MG63 (cell line): ENCODE measurements around the gene ZNF322. TPM values are rescaled to one million over a fixed set of nuclear protein-coding genes. Genes with fewer than 3 reads are reported as not detected.
"Not testable (repeated sequence)": the region's sequence is repeated elsewhere in the genome, so short reads cannot be mapped to it uniquely, and the experiment has no call there.

Source experiments
- DNase-seq: peaks from one replicate; pipeline ENCODE4 v3.0.0-alpha.2; 2020
- H3K27me3 ChIP-seq: fragments of 250-450 bp; sonication (Bioruptor Pico); 2 replicates; pipeline ENCODE4 v1.5.1; 2020; ENCODE audit warnings: mild to moderate bottlenecking, moderate library complexity
- H3K36me3 ChIP-seq: fragments of 250-450 bp; sonication (Bioruptor Pico); 2 replicates; pipeline ENCODE4 v1.5.1; 2020; ENCODE audit warnings: mild to moderate bottlenecking, moderate library complexity
- H3K4me3 ChIP-seq: fragments of 250-450 bp; sonication (Bioruptor Pico); 2 replicates; pipeline ENCODE4 v1.5.1; 2020; ENCODE audit warnings: mild to moderate bottlenecking, moderate library complexity
- H3K9me3 ChIP-seq: fragments of 250-450 bp; sonication (Bioruptor Pico); 2 replicates; pipeline ENCODE4 v1.5.1; 2020; ENCODE audit warnings: mild to moderate bottlenecking, moderate library complexity
- total RNA-seq: library from RNA; depleted of rRNA; stranded (reverse); fragments of >200 nt; shearing (Covaris generic); gene quantifications from 2 replicates; pipeline ENCODE4 v1.2.3, GENCODE V29; 2014; ENCODE audit warnings: low replicate concordance; rRNA removed

ZNF322 gene
- total RNA-seq = 9.1 and 11.8 TPM in 2 replicates

GRCh38 chr6:26659042-26659999 is at the start of gene ZNF322:
TSS of gene ZNF322 (minus strand) at chr6:26659746. CDS start at chr6:26638553, 21,193 bp downstream.
- H3K9me3 ChIP-seq = no peaks in the 10 kb centered on the region
- no peaks in the 10 kb centered on the region; the same call in 1 of the 2 replicates for H3K27me3 ChIP-seq
- DNase-seq = peak; percentile 91
- peaks cover 20% of the 10 kb centered on the region for H3K36me3 ChIP-seq
- peak within 1 kb of the TSS; percentile 81 for H3K4me3 ChIP-seq

GRCh38 chr6:26705780-26706179 is 46.2 kb upstream of the ZNF322 start:
- DNase-seq, H3K27me3 ChIP-seq, H3K9me3 ChIP-seq, H3K4me3 ChIP-seq, H3K36me3 ChIP-seq: not testable (repeated sequence)

DNA sequence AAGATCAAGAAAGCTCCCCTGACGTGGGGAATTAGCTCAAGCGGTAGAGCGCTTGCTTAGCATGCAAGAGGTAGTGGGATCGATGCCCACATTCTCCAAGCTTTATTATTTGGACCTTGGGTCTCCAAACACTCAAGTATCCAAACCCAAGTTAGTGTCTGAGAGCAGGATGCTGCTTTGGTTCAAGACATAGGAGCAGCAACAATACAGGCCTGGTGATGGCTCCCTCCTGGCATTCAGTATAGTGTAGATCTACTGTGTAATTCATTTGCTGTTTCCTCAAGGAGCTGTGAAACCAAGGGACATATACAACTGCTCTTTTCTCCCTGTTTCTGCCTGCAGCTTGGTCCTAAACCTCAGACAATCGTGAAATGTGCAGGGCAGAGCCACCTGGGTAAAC is 45.8 kb upstream of the ZNF322 start:
- not testable (repeated sequence) for DNase-seq, H3K27me3 ChIP-seq, H3K4me3 ChIP-seq, H3K36me3 ChIP-seq, H3K9me3 ChIP-seq

GRCh38 chr6:26701023-26701747 is 41.6 kb upstream of the ZNF322 start:
- not testable (repeated sequence) for H3K27me3 ChIP-seq, DNase-seq, H3K9me3 ChIP-seq, H3K36me3 ChIP-seq, H3K4me3 ChIP-seq

DNA sequence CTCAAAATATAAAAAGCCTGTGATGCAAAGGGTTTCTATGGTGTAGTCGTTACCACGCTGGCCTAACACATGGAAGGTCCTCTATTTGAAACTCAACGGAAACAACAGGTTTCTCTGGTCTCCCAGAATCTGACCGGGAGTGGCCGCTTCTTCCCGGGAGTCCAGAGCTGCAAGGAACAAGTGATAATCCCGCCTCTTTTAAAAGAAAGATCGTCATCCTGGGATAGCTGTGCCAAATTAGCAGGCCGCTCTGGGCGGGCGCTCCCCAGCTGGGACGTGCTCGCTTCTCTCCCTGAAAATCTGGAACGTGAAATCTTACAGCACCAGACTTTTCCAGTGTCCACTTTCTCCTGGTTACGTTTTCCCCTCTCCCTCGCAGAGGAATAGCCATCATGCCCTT is 38.0 kb upstream of the ZNF322 start:
- not testable (repeated sequence) for H3K27me3 ChIP-seq, H3K4me3 ChIP-seq, H3K9me3 ChIP-seq, DNase-seq, H3K36me3 ChIP-seq

DNA sequence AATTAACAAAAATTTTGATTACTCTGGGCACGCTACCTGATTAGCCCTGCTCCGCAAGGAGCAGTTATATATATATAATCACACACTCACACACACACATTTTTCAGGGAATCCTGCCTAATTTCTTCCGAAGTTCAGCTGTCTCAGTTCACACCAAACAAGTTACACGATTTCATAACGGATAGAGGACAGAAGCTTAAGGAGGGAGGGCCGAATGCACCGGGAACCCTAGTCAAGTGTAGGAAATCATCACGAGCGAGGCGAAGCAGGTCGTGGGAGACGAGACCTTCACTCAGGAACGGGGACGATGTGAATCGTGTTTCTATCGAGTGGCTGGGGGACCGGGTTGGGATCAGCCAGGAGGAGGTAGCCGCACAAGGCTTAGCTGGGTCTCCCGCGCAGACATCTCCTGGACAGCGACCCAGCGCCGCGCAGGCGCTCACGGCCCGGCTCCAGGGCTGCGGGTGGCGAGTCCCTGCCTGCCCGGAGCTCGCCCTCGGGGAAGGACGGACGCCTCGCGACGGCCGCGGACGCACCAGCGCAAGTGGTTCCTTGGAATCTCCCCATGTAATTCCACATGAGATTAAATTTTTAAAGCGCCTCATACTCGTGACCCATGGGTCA is 29.9 kb upstream of the ZNF322 start:
- not testable (repeated sequence) for H3K27me3 ChIP-seq, H3K9me3 ChIP-seq, DNase-seq, H3K36me3 ChIP-seq, H3K4me3 ChIP-seq

- not testable (repeated sequence) for H3K4me3 ChIP-seq, DNase-seq, H3K36me3 ChIP-seq, H3K9me3 ChIP-seq, H3K27me3 ChIP-seq
Measured at GRCh38 chr6:26682435-26683042, 23.0 kb upstream of the ZNF322 start.

GRCh38 chr6:26673287-26673686 is 13.7 kb upstream of the ZNF322 start:
- H3K4me3 ChIP-seq, DNase-seq, H3K9me3 ChIP-seq, H3K27me3 ChIP-seq, H3K36me3 ChIP-seq: not testable (repeated sequence)

DNA sequence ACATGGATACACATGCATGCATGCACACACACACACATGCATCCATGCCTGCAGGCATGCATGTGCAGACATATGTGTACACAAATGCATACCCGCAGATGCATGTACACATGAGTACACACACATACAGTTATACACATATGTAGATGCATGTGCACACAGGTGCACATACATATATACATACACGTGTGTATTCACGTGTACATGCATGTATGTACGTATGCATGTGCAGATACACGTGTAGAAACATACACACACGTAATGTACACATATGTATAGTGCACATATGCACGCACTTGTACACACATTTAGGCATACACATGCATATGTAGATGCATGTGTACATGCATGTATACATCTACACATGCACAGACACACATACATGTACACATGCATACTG is 11.0 kb upstream of the ZNF322 start:
- not testable (repeated sequence) for DNase-seq, H3K4me3 ChIP-seq, H3K9me3 ChIP-seq, H3K27me3 ChIP-seq, H3K36me3 ChIP-seq

- H3K27me3 ChIP-seq, DNase-seq, H3K36me3 ChIP-seq, H3K4me3 ChIP-seq, H3K9me3 ChIP-seq: not testable (repeated sequence)
Measured at GRCh38 chr6:26670003-26670402, 10.5 kb upstream of the ZNF322 start.

DNA sequence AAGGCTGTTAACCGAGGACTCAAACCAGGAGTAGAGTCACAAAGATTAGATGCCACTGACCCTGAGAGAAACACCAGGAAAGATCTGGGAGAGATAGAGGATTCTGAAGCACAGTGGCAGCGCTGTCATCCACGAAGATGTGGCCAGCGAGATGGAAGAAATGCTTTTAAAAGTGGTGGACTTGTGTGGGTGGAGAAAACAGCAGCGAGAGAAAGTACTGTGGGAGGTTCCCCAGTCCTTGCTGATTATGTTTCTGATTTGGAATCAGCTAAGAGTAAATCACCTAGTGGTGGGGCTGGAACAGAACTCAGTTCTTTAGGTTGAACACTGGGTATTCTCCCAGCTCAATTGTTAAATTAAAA is 435 bp upstream of the ZNF322 start:
- no peaks in the 10 kb centered on the region for H3K9me3 ChIP-seq
- H3K4me3 ChIP-seq = peak overlapping the region; percentile 81
- peaks cover 17% of the 10 kb centered on the region for H3K36me3 ChIP-seq
- peak; percentile 0 for DNase-seq
- H3K27me3 ChIP-seq = no peaks in the 10 kb centered on the region; the same call in 1 of the 2 replicates

GRCh38 chr6:26657256-26657655 is 2.3 kb downstream of the ZNF322 start:
- DNase-seq = no peak
- Histone ChIP-seq H3K27me3 (no peaks in the 10 kb centered on the region), H3K9me3 (no peaks in the 10 kb centered on the region), H3K4me3 (no peak overlapping the region), H3K36me3 (peaks cover 33% of the 10 kb centered on the region)

GRCh38 chr6:26653007-26653406 is 6.5 kb downstream of the ZNF322 start:
- Histone ChIP-seq H3K36me3 (peaks cover 45% of the 10 kb centered on the region), H3K9me3 (no peaks in the 10 kb centered on the region), H3K4me3 (no peak overlapping the region), H3K27me3 (no peaks in the 10 kb centered on the region)
- no peak for DNase-seq

DNA sequence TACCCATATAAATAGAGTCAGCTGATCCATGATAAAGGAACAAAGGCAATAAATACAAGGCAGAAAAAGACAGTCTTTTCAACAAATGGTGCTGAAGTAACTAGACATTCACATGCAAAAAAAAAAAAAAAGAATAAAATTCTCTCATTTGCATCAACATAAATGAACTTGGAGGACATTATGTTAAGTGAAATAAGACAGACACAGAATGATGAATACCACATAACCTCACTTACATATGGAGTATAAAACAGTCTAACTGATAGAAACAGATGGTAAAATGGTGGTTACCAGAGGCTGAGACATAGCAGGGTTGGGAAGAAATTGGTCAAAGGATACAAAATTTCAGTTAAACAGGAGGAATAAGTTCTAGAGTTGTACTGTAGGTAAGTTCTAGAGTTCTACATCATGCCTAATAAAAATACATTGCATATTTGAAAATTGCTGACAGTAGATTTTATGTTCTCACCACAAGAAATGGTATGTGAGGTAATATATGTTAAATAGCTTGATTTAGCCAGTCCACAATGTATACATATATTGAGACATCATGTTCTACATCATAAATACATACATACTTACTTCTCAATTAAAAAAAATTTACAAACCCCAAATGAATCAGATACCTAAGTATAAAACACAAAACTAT is 8.3 kb downstream of the ZNF322 start:
- Histone ChIP-seq H3K9me3 (peaks cover 2% of the 10 kb centered on the region; the same call in 1 of the 2 replicates), H3K36me3 (peaks cover 35% of the 10 kb centered on the region)
- no peak for DNase-seq

GRCh38 chr6:26646074-26646473 is 13.5 kb downstream of the ZNF322 start:
- no peak overlapping the region for H3K4me3 ChIP-seq
- no peak for DNase-seq
- no peaks in the 10 kb centered on the region for H3K27me3 ChIP-seq
- peaks cover 40% of the 10 kb centered on the region for H3K36me3 ChIP-seq
- H3K9me3 ChIP-seq = peaks cover 11% of the 10 kb centered on the region; the same call in 1 of the 2 replicates

More for the DNA sequence above, 8.3 kb downstream of the ZNF322 start:
- H3K4me3 ChIP-seq = no peak overlapping the region
- no peaks in the 10 kb centered on the region for H3K27me3 ChIP-seq

- H3K27me3 ChIP-seq = no peaks in the 10 kb centered on the region
- H3K36me3 ChIP-seq = peaks cover 55% of the 10 kb centered on the region
- no peak overlapping the region for H3K4me3 ChIP-seq
- no peak for DNase-seq
- H3K9me3 ChIP-seq = peaks cover 11% of the 10 kb centered on the region; the same call in 1 of the 2 replicates
Measured at GRCh38 chr6:26640806-26641205, 18.7 kb downstream of the ZNF322 start.
